Thymus (tissue), 11 donors: ENCODE results near the gene CHAD. TPM values are rescaled to one million over a fixed set of nuclear protein-coding genes. Genes with fewer than 3 reads are reported as not detected.
"Not testable (repeated sequence)": the region's sequence is repeated elsewhere in the genome, so short reads cannot be mapped to it uniquely, and the experiment has no call there.

Experiments
- DNase-seq, 9 donors: peaks; one replicate each; pipeline ENCODE4 v3.0.0-alpha.2; 2013; ENCODE audit warnings: low spot score in 9 of 9, low read depth in 6 of 9, missing footprints in 1 of 9
- H3K27ac ChIP-seq, 2 donors: one replicate each; pipeline ENCODE4 v1.5.1; 2013; ENCODE audit warnings: control low read depth in 1 of 2, low read depth in 1 of 2, low read length in 1 of 2, mild to moderate bottlenecking in 1 of 2, moderate library complexity in 1 of 2
- H3K27me3 ChIP-seq, 2 donors: one replicate each; pipeline ENCODE4 v1.5.1; 2013; ENCODE audit warnings: low read length in 1 of 2; ENCODE audit not compliant: control insufficient read depth in 2 of 2, insufficient read depth in 1 of 2
- H3K36me3 ChIP-seq, 2 donors: one replicate each; pipeline ENCODE4 v1.5.1; 2013; ENCODE audit warnings: low read length in 1 of 2, mild to moderate bottlenecking in 1 of 2, moderate library complexity in 1 of 2; ENCODE audit not compliant: control insufficient read depth in 2 of 2, insufficient read depth in 2 of 2
- H3K4me1 ChIP-seq, 2 donors: one replicate each; pipeline ENCODE4 v1.5.1; 2013; ENCODE audit warnings: low read length in 2 of 2; ENCODE audit not compliant: control insufficient read depth in 2 of 2, insufficient read depth in 2 of 2
- H3K4me3 ChIP-seq, 2 donors: one replicate each; pipeline ENCODE4 v1.5.1; 2013; ENCODE audit warnings: low read length in 2 of 2, control low read depth in 1 of 2, mild to moderate bottlenecking in 1 of 2
- H3K9me3 ChIP-seq, 2 donors: one replicate each; pipeline ENCODE4 v1.5.1; 2013; ENCODE audit warnings: low read length in 1 of 2, mild to moderate bottlenecking in 1 of 2; ENCODE audit not compliant: control insufficient read depth in 2 of 2, insufficient read depth in 1 of 2
- WGBS: extraction: QIAGEN DNeasy Blood & Tissue Kit; methylation state at CpG from one replicate; pipeline ENCODE4 v1.1.7; 2013; 5-methylcytosine and 5-hydroxymethylcytosine counted together
- polyA plus RNA-seq: library from polyadenylated mRNA; stranded (reverse); fragments of 200-250 nt; gene quantifications from one replicate; pipeline ENCODE4 v1.2.3, GENCODE V29; 2013
- total RNA-seq: library from RNA; stranded (reverse); fragments of 120-200 nt; gene quantifications from one replicate; pipeline ENCODE4 v1.2.4, GENCODE V29; 2013
- donor health status: healthy.

The CHAD gene
- total and polyA plus RNA-seq, 2 donors, result 0.05 to 0.37 TPM

GRCh38 chr17:50423553-50424159 lies 45.0 kb downstream of the CHAD start:
- Histone ChIP-seq H3K4me1 (peaks cover 6 to 31% of the 10 kb centered on the region in 2 donors), H3K27ac (no peak overlapping the region), H3K27me3 (no peaks in the 10 kb centered on the region), H3K4me3 (no peak overlapping the region), H3K36me3 (no peaks in the 10 kb centered on the region), H3K9me3 (peaks cover 0 to 4% of the 10 kb centered on the region in 2 donors)
- WGBS, result 94% methylated on average over 6 of the region's 6 CpGs
- no peak for DNase-seq

- no peak overlapping the region for H3K4me3 ChIP-seq
- no peak overlapping the region for H3K27ac ChIP-seq
- H3K36me3 ChIP-seq, result no peaks in the 10 kb centered on the region
- no peak for DNase-seq
- peaks cover 6 to 31% of the 10 kb centered on the region in 2 donors for H3K4me1 ChIP-seq
- no peaks in the 10 kb centered on the region for H3K27me3 ChIP-seq
- WGBS, result 99% methylated on average over 2 of the region's 2 CpGs
- peaks cover 0 to 4% of the 10 kb centered on the region in 2 donors for H3K9me3 ChIP-seq
Observed at GRCh38 chr17:50422738-50423137, 45.9 kb downstream of the CHAD start.

- no peaks in the 10 kb centered on the region for H3K27me3 ChIP-seq
- no peaks in the 10 kb centered on the region for H3K36me3 ChIP-seq
- H3K27ac ChIP-seq, result peak overlapping the region; percentile 77 to 81
- 31% methylated on average over 3 of the region's 3 CpGs for WGBS
- peak overlapping the region in 1 of 2 donors; percentile 11 for H3K4me3 ChIP-seq
- peak in 2 of 9 donors; percentile 11 to 43 for DNase-seq
- peaks cover 4 to 19% of the 10 kb centered on the region in 2 donors for H3K4me1 ChIP-seq
- peaks cover 0 to 4% of the 10 kb centered on the region in 2 donors for H3K9me3 ChIP-seq
Observed at GRCh38 chr17:50421308-50422051, 47.2 kb downstream of the CHAD start.

DNA sequence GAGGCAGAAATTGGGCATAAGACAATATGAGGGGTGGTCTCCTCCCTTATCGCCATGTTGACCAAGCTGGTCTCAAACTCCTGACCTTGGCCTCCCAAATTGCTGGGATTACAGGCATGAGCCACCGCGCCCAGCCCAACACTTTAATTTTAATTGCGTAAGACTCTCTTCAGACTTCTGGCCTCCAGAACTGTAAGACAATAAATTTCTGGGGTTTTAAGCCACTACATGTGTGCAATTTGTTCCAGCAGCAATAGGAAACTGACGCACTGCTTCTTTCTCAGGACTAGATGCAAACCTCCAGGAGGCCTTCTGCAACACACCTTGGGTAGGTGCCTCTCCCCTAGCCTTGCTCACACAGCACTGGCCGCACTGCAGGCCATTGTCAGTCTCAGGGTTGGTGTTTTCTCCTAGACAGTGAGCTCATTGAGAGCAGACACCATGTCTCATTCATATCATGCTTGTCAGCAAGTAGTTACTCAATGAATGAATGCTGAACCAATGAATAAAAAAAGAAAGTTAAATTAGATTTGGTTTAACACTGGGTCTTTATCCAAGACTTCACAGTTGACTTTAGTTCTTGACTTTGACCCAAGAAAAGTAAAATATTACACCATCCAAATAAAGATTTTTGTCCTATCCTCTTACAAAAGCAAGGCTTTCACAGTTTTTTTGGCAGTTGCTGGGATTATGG lies 48.1 kb downstream of the CHAD start:
- peak overlapping the region in 1 of 2 donors; percentile 77 for H3K27ac ChIP-seq

DNA sequence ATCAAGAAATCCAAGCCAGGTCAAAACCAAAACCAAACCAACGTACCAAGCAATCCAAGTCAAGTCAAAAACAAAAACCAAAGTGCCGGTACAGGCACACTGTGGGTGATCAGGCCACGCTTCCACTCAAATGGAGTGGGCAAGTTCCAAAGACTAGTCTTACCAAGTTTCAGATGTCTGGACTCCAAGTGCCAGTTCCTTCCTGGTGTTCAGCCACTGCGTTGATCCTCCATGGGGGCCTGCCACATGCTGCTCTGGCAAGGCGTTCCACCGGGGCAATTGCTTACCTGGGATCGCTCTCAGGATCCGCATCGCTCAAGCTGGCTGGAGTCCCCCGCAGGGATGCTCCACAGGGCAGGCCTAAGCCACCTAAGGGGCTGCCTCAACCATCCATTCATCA lies 49.1 kb downstream of the CHAD start:
- H3K36me3 ChIP-seq, H3K4me3 ChIP-seq, H3K27me3 ChIP-seq, H3K27ac ChIP-seq, DNase-seq, H3K4me1 ChIP-seq, H3K9me3 ChIP-seq: not testable (repeated sequence)
- 98% methylated on average over 10 of the region's 10 CpGs for WGBS

More for the DNA sequence above, 48.1 kb downstream of the CHAD start:
- H3K9me3 ChIP-seq, result peaks cover 0 to 4% of the 10 kb centered on the region in 2 donors
- H3K4me3 ChIP-seq, result no peak overlapping the region
- WGBS, result 96% methylated on average over 6 of the region's 6 CpGs
- DNase-seq, result no peak
- no peaks in the 10 kb centered on the region for H3K36me3 ChIP-seq
- peaks cover 1 to 12% of the 10 kb centered on the region in 2 donors for H3K4me1 ChIP-seq
- H3K27me3 ChIP-seq, result no peaks in the 10 kb centered on the region

GRCh38 chr17:50414808-50415207 lies 53.9 kb downstream of the CHAD start:
- H3K4me1 ChIP-seq, result no peaks in the 10 kb centered on the region
- H3K27ac ChIP-seq, result no peak overlapping the region
- WGBS, result 88% methylated on average over 3 of the region's 3 CpGs
- H3K27me3 ChIP-seq, result peaks cover 0 to 3% of the 10 kb centered on the region in 2 donors
- no peaks in the 10 kb centered on the region for H3K36me3 ChIP-seq
- DNase-seq, result no peak
- peaks cover 0 to 4% of the 10 kb centered on the region in 2 donors for H3K9me3 ChIP-seq
- no peak overlapping the region for H3K4me3 ChIP-seq

Other genes starting within 250 kb of the CHAD start
- gene TMEM92, start 194.4 kb downstream of the CHAD start, total RNA-seq, result 0.09 TPM
- 0.09 TPM for gene TMEM92, start 194.4 kb downstream of the CHAD start, polyA plus RNA-seq
- 16.2 TPM for gene XYLT2, start 122.8 kb downstream of the CHAD start, total RNA-seq
- gene XYLT2, start 122.8 kb downstream of the CHAD start, polyA plus RNA-seq, result 19.5 TPM
- 69.2 TPM for gene MRPL27, start 95.7 kb downstream of the CHAD start, total RNA-seq
- gene MRPL27, start 95.7 kb downstream of the CHAD start, polyA plus RNA-seq, result 85.9 TPM
- 7.7 TPM for gene EME1, start 95.7 kb downstream of the CHAD start, total RNA-seq
- 1.4 TPM for gene EME1, start 95.7 kb downstream of the CHAD start, polyA plus RNA-seq
- 38.7 TPM for gene LRRC59, start 71.4 kb downstream of the CHAD start, total RNA-seq
- 27.8 TPM for gene LRRC59, start 71.4 kb downstream of the CHAD start, polyA plus RNA-seq
- 13.4 TPM for gene ACSF2, start 42.7 kb downstream of the CHAD start, total RNA-seq
- 41.6 TPM for gene ACSF2, start 42.7 kb downstream of the CHAD start, polyA plus RNA-seq
- 18.7 TPM for gene RSAD1, start 10.0 kb upstream of the CHAD start, total RNA-seq
- gene RSAD1, start 10.0 kb upstream of the CHAD start, polyA plus RNA-seq, result 36.4 TPM
- 1.2 TPM for gene MYCBPAP, start 39.6 kb upstream of the CHAD start, total RNA-seq
- 1.5 TPM for gene MYCBPAP, start 39.6 kb upstream of the CHAD start, polyA plus RNA-seq
- 2.2 TPM for gene EPN3, start 63.9 kb upstream of the CHAD start, total RNA-seq
- gene EPN3, start 63.9 kb upstream of the CHAD start, polyA plus RNA-seq, result 5.3 TPM
- gene SPATA20, start 78.3 kb upstream of the CHAD start, total RNA-seq, result 8.0 TPM
- gene SPATA20, start 78.3 kb upstream of the CHAD start, polyA plus RNA-seq, result 12.4 TPM
- gene CACNA1G, start 91.8 kb upstream of the CHAD start, total RNA-seq, result 0.38 TPM
- 0.27 TPM for gene CACNA1G, start 91.8 kb upstream of the CHAD start, polyA plus RNA-seq
- gene ABCC3, start 166.0 kb upstream of the CHAD start, total RNA-seq, result 1.8 TPM
- 3.7 TPM for gene ABCC3, start 166.0 kb upstream of the CHAD start, polyA plus RNA-seq
- 16.6 TPM for gene ANKRD40, start 239.0 kb upstream of the CHAD start, total RNA-seq
- gene ANKRD40, start 239.0 kb upstream of the CHAD start, polyA plus RNA-seq, result 11.9 TPM